GM12878 (cell line): Measurements from ENCODE around the gene SNRPA. TPM values are rescaled to one million over a fixed set of nuclear protein-coding genes. Genes with fewer than 3 reads are reported as not detected.

Experiments used
- ATAC-seq: fragments of 200-7000 bp; cut with Tn5 transposase; 3 replicates; pipeline ENCODE4 v1.9.1; 2020; ENCODE audit warnings: mild to moderate bottlenecking, moderate library complexity
- BruUV-seq: library from RNA; stranded (reverse); fragments of 400-500 nt; replicated peaks from 2 replicates; lab custom pipeline; 2021; lab: Mats Ljungman, UMichigan
- CTCF ChIA-PET: fragments of 300-600 bp; sonication (Branson Sonifier 250); formaldehyde crosslinking; extraction: SDS; loops from one replicate; lab custom pipeline; 2021; ENCODE audit warnings: inconsistent platforms; lab: Yijun Ruan, JAX
- POLR2A ChIA-PET: fragments of 350-600 bp; formaldehyde crosslinking; extraction: SDS; loops from one replicate; lab custom pipeline; 2021; ENCODE audit warnings: inconsistent platforms; lab: Charles Lee
- RAD21 ChIA-PET: fragments of 300-600 bp; sonication (Branson Sonifier 250); formaldehyde crosslinking; loops from one replicate; lab custom pipeline; 2023; ENCODE audit warnings: antibody characterized with exemption; ENCODE audit not compliant: unreplicated experiment; lab: Charles Lee
- SMC1A ChIA-PET: fragments of 300-600 bp; sonication (Branson Sonifier 250); formaldehyde crosslinking; loops from one replicate; lab custom pipeline; 2023; ENCODE audit not compliant: unreplicated experiment, uncharacterized antibody; lab: Charles Lee
- DNase-seq: peaks from one replicate; pipeline ENCODE4 v3.0.0-alpha.2; 2011; ENCODE audit warnings: low read depth, low spot score
- FAIRE-seq: peaks from 3 replicates; lab custom pipeline; 2011; peaks lifted over from hg19 to GRCh38; lab: Jason Lieb, UNC
- H2AFZ ChIP-seq: 2 replicates; pipeline ENCODE4 v1.6.0; 2011; ENCODE audit warnings: low read depth, low read length, control low read depth; ENCODE audit not compliant: control insufficient read depth
- H3K27ac ChIP-seq: 2 replicates; pipeline ENCODE4 v1.5.1; 2011; ENCODE audit warnings: control low read depth; ENCODE audit not compliant: control insufficient read depth, insufficient read depth
- H3K27me3 ChIP-seq, 2 experiments: replicated peaks in 1 of 2; 2 replicates each; pipeline versions ENCODE4 v1.6.0 to v1.6.1; 2011; ENCODE audit warnings: low read length in 1 of 2; ENCODE audit not compliant: control insufficient read depth in 2 of 2, insufficient read depth in 2 of 2
- H3K36me3 ChIP-seq, 2 experiments: 2 replicates each; pipeline ENCODE4 v1.5.1; 2011; ENCODE audit warnings: low read length in 1 of 2; ENCODE audit not compliant: control insufficient read depth in 2 of 2, insufficient read depth in 2 of 2
- H3K4me1 ChIP-seq: 2 replicates; pipeline ENCODE4 v1.6.1; 2011; ENCODE audit warnings: mild to moderate bottlenecking, low read length, moderate library complexity, mixed read lengths; ENCODE audit not compliant: control insufficient read depth, insufficient read depth
- H3K4me2 ChIP-seq: 2 replicates; pipeline ENCODE4 v1.6.0; 2011; ENCODE audit warnings: control low read depth; ENCODE audit not compliant: control insufficient read depth, insufficient read depth
- H3K4me3 ChIP-seq: fragments of 200-600 bp; sonication (generic); 2 replicates; pipeline ENCODE4 v1.5.1; 2016
- H3K79me2 ChIP-seq: 2 replicates; pipeline ENCODE4 v1.6.0; 2011; ENCODE audit warnings: low read length; ENCODE audit not compliant: control insufficient read depth, insufficient read depth
- H3K9ac ChIP-seq: 2 replicates; pipeline ENCODE4 v1.8.0; 2011; ENCODE audit warnings: low read length, control low read depth, mixed read lengths; ENCODE audit not compliant: control insufficient read depth, insufficient read depth
- H3K9me3 ChIP-seq: replicated peaks from 3 replicates; pipeline ENCODE4 v1.5.1; 2011; ENCODE audit warnings: mild to moderate bottlenecking, low read length; ENCODE audit not compliant: control insufficient read depth, insufficient read depth
- H4K20me1 ChIP-seq: 2 replicates; pipeline ENCODE4 v1.6.0; 2011; ENCODE audit not compliant: control insufficient read depth, insufficient read depth
- BHLHE40 ChIP-seq, 2 experiments: fragments of 450-650 bp in 1 of 2; IDR thresholded peaks; 2 replicates each; pipeline ENCODE4 v1.6.1; 2011 to 2017; ENCODE audit warnings: low read depth in 2 of 2, borderline replicate concordance in 1 of 2, improper control_type of control experiment in 1 of 2, low read length in 1 of 2, mild to moderate bottlenecking in 1 of 2
- CBFB ChIP-seq: IDR thresholded peaks from 2 replicates; pipeline ENCODE4 v1.6.1; 2016; ENCODE audit warnings: antibody characterized with exemption, low read depth
- CTCF ChIP-seq, 3 experiments: IDR thresholded peaks in 2 of 3; conservative IDR thresholded peaks in 1 of 3; 2 replicates each; pipeline ENCODE4 v1.5.1; 2011; ENCODE audit warnings: low read depth in 3 of 3, low read length in 3 of 3, mild to moderate bottlenecking in 3 of 3, control low read depth in 2 of 3, moderate library complexity in 2 of 3, inconsistent platforms in 1 of 3, mixed read lengths in 1 of 3; ENCODE audit not compliant: control insufficient read depth in 2 of 3, insufficient read depth in 1 of 3; ENCODE audit errors: extremely low read depth in 1 of 3
- ETV6 ChIP-seq, 2 experiments: fragments of 450-650 bp in 1 of 2; IDR thresholded peaks in 1 of 2; conservative IDR thresholded peaks in 1 of 2; 2 replicates each; pipeline ENCODE4 v1.6.1; 2014; ENCODE audit warnings: antibody characterized with exemption in 1 of 2, borderline replicate concordance in 1 of 2, low read depth in 1 of 2, mild to moderate bottlenecking in 1 of 2, moderate library complexity in 1 of 2
- HCFC1 ChIP-seq: fragments of 150-350 bp; IDR thresholded peaks from 2 replicates; pipeline ENCODE4 v1.6.1; 2014; ENCODE audit warnings: low read length
- IRF4 ChIP-seq: IDR thresholded peaks from 2 replicates; pipeline ENCODE4 v1.6.1; 2011; ENCODE audit warnings: low read depth, low read length
- JUND ChIP-seq: IDR thresholded peaks from 2 replicates; pipeline ENCODE4 v1.6.1; 2012; ENCODE audit warnings: low read depth, mild to moderate bottlenecking, low read length, improper control_type of control experiment, moderate library complexity
- KAT2A ChIP-seq: conservative IDR thresholded peaks from 2 replicates; pipeline ENCODE4 v1.6.1; 2011; ENCODE audit warnings: low read depth, low read length; ENCODE audit not compliant: control insufficient read depth
- MEF2A ChIP-seq: IDR thresholded peaks from 2 replicates; pipeline ENCODE4 v1.6.1; 2011; ENCODE audit warnings: low read depth, mild to moderate bottlenecking, low read length, moderate library complexity; ENCODE audit not compliant: insufficient read depth
- MTA2 ChIP-seq: fragments of 450-650 bp; IDR thresholded peaks from 2 replicates; pipeline ENCODE4 v1.6.1; 2016; ENCODE audit warnings: low read depth, mild to moderate bottlenecking, moderate library complexity
- NKRF ChIP-seq: fragments of 450-650 bp; conservative IDR thresholded peaks from 2 replicates; pipeline ENCODE4 v1.6.1; 2017; ENCODE audit warnings: mild to moderate bottlenecking, moderate library complexity
- NR2C2 ChIP-seq: IDR thresholded peaks from 2 replicates; pipeline ENCODE4 v1.6.1; 2011; ENCODE audit warnings: borderline replicate concordance, low read depth; ENCODE audit not compliant: control insufficient read depth, insufficient read length
- PAX5 ChIP-seq: IDR thresholded peaks from 2 replicates; pipeline ENCODE4 v1.6.1; 2011; ENCODE audit warnings: low read depth, low read length, borderline replicate concordance
- PAX8 ChIP-seq: fragments of 450-650 bp; IDR thresholded peaks from 2 replicates; pipeline ENCODE4 v1.6.1; 2017; ENCODE audit warnings: mild to moderate bottlenecking, moderate library complexity
- RCOR1 ChIP-seq: conservative IDR thresholded peaks from 2 replicates; pipeline ENCODE4 v1.6.1; 2012; ENCODE audit warnings: low read depth, low read length, improper control_type of control experiment
- SRF ChIP-seq, 2 experiments: IDR thresholded peaks; 2 replicates each; pipeline ENCODE4 v1.6.1; 2011; ENCODE audit warnings: low read depth in 2 of 2, low read length in 2 of 2, mild to moderate bottlenecking in 1 of 2, moderate library complexity in 1 of 2
- ZNF24 ChIP-seq: fragments of 450-650 bp; IDR thresholded peaks from 2 replicates; pipeline ENCODE4 v1.6.1; 2017; ENCODE audit warnings: antibody characterized with exemption, mild to moderate bottlenecking
- WGBS: methylation state at CpG from one replicate; pipeline ENCODE4 v1.1.6; 2016; ENCODE audit warnings: low lambda C conversion rate; ENCODE audit not compliant: insufficient replicate concordance, insufficient coverage; ENCODE audit errors: missing lambda C conversion rate; 5-methylcytosine and 5-hydroxymethylcytosine counted together
- in situ Hi-C: fragments of 300-500 bp; cut with MboI; formaldehyde crosslinking; loops from 9 replicates; pipeline ENCODE4 v1.14.3; 2018; ENCODE audit warnings: mixed read lengths
- intact Hi-C: fragments of 100-400 bp; cut with micrococcal nuclease; formaldehyde crosslinking; loops from one replicate; pipeline ENCODE4 v1.14.2; 2022; ENCODE audit not compliant: unreplicated experiment
- polyA plus RNA-seq, 11 experiments: library from polyadenylated mRNA; depleted of rRNA in 4 of 11; unstranded in 6 of 11; stranded (reverse) in 5 of 11; fragments of >200 nt; fragmentation: Nextera tagmentation in 4 of 11; fragmentation: Illumina TruSeq in 1 of 11; extraction: Ambion mirVana in 4 of 11; extraction: Trizol in 1 of 11; gene quantifications; 1 replicate in 1 of 11; 2 replicates in 10 of 11; pipeline versions ENCODE4 v1.2.1 to v1.2.3, GENCODE V29; 2011 to 2016; ENCODE audit warnings: inconsistent platforms in 2 of 11, missing spikeins in 2 of 11, low read depth in 1 of 11
- total RNA-seq, 4 experiments: library from RNA; depleted of rRNA in 3 of 4; stranded (reverse); fragments of >200 nt in 3 of 4; fragmentation: Illumina TruSeq in 1 of 4; extraction: Trizol in 1 of 4; gene quantifications; 2 replicates each; pipeline versions ENCODE4 v1.2.1 to v1.2.3, GENCODE V29; 2013 to 2021

The SNRPA gene
- total and polyA plus RNA-seq, 10 of the 15 experiments (the other 5 are each of a cell fraction or from before 2014, with no cell fraction given) = 14.8 to 299 (median 202) TPM

- H3K27me3 ChIP-seq = no peaks in the 10 kb centered on the region
- H3K4me2 ChIP-seq = no peak overlapping the region; the same call in 1 of the 2 replicates
- DNase-seq (no peak), FAIRE-seq (no peak), ATAC-seq (no peak)
- H3K4me1 ChIP-seq = peaks cover 49% of the 10 kb centered on the region
- ChIA-PET SMC1A (interaction anchor here (0.6 to 4.2 kb wide), 8 partner anchors 27 to 143 kb away, joined by 3 to 41 read pairs (median 6); partner anchors contain the start of genes ACTMAP, COQ8B, ITPKC and RAB4B), CTCF (interaction anchor here (0.6 to 5.9 kb wide), 16 partner anchors 12 to 217 kb away, joined by 3 to 51 read pairs (median 4); partner anchors contain the start of genes ACTMAP, COQ8B, ITPKC and RAB4B), RAD21 (interaction anchor here (2.2 to 3.6 kb wide), 3 partner anchors 15 to 142 kb away, joined by 10 to 29 read pairs (median 12); partner anchors contain the start of gene RAB4B), POLR2A (interaction anchor here (0.5 to 4.3 kb wide), 5 partner anchors 10 to 55 kb away, joined by 5 to 37 read pairs (median 7); partner anchors contain the start of genes ACTMAP, RAB4B and SNRPA)
- H3K9me3 ChIP-seq = no peaks in the 10 kb centered on the region
- WGBS = 50% methylated on average over 2 of the region's 2 CpGs
- no peak overlapping the region for H2AFZ ChIP-seq
- peaks cover 15 to 29% of the 10 kb centered on the region in 2 experiments; a peak in 3 of 4 replicates for H3K36me3 ChIP-seq
- no TSS peak for BruUV-seq
- peaks cover 52% of the 10 kb centered on the region for H3K79me2 ChIP-seq
- H3K4me3 ChIP-seq = no peak overlapping the region
- intact Hi-C loops = no loop called here
- peaks cover 19% of the 10 kb centered on the region for H4K20me1 ChIP-seq
- H3K9ac ChIP-seq = no peak overlapping the region
- no peak overlapping the region for H3K27ac ChIP-seq
- in situ Hi-C loops = no loop called here
- TF ChIP-seq NR2C2 (no peak), NKRF (no peak), KAT2A (no peak), ZNF24 (no peak), CBFB (no peak), PAX8 (no peak), RCOR1 (no peak), SRF (IDR thresholded peaks at IDR 0.05; ENCODE audit: low read depth in 2 of 2, low read length in 2 of 2) (no peak), HCFC1 (no peak), ETV6 (conservative IDR thresholded peaks at IDR 0.05 in 1 of 2, IDR thresholded peaks at IDR 0.05 in 1 of 2; ENCODE audit: borderline replicate concordance in 1 of 2, low read depth in 1 of 2) (no peak), MEF2A (no peak), JUND (no peak), BHLHE40 (IDR thresholded peaks at IDR 0.05; ENCODE audit: borderline replicate concordance in 1 of 2, low read depth in 2 of 2, low read length in 1 of 2) (no peak), CTCF (IDR thresholded peaks at IDR 0.05 in 2 of 3, conservative IDR thresholded peaks at IDR 0.05 in 1 of 3; ENCODE audit: control insufficient read depth in 2 of 3, extremely low read depth in 1 of 3, insufficient read depth in 1 of 3, low read depth in 3 of 3, low read length in 3 of 3) (no peak), PAX5 (no peak), IRF4 (no peak), MTA2 (no peak)
Measured at GRCh38 chr19:40805258-40805868, 54.4 kb downstream of the SNRPA start.
